ENCODE data around the gene MFSD2A. TPM values are rescaled to one million over a fixed set of nuclear protein-coding genes. Genes with fewer than 3 reads are reported as not detected.

MFSD2A gene
- total RNA-seq, 1 donor from 2014 or later, result 5.6 TPM

DNA sequence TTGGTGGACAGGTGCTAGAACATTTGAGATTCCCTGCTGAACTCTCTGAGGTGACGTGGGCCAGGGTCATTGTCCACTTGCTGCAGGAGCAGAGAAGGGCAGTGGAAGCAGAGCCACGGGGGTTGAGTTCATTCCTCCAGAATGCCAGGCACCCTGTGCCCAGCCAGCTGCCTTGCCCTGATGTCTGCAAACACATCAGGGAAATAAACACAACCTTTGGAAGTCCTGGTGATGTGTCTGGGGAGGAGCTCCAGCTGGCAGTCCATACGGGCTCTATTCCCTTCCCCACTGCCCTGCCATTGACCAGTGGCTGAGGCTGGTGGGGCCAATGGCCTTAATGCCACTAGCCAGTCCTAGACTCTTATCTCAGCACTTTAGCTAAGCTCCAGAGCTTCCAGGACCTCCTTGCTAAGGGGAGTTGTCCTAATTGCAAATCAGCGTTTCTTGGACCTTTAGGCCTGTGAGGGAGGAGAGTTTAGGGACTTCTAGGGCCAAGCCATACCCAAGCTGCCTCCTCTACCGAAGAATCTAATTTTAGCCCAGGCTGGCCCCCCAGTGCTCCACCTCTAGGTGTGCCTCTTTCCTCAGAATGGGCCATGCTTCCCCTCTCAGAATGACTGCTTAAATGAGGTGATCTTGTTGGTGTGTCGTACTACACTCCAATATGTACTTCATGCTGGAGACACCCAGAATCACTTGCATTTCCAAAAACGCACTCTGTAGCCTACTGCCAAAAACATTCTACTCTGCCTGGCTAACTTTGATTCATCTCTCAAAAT, 25.9 kb upstream of the MFSD2A start:
- Mint-ChIP-seq H3K27me3 (ENCODE audit: unreplicated experiment) (peaks cover 6% of the 10 kb centered on the region), H3K36me3 (ENCODE audit: unreplicated experiment) (no peaks in the 10 kb centered on the region), H3K4me3 (ENCODE audit: unreplicated experiment) (no peak overlapping the region), H3K27ac (ENCODE audit: unreplicated experiment) (no peak overlapping the region), H3K4me1 (ENCODE audit: low read depth, unreplicated experiment) (peaks cover 5% of the 10 kb centered on the region), H3K9me3 (ENCODE audit: unreplicated experiment) (no peaks in the 10 kb centered on the region)
- no peak for DNase-seq
- TF ChIP-seq, protein P1, sequence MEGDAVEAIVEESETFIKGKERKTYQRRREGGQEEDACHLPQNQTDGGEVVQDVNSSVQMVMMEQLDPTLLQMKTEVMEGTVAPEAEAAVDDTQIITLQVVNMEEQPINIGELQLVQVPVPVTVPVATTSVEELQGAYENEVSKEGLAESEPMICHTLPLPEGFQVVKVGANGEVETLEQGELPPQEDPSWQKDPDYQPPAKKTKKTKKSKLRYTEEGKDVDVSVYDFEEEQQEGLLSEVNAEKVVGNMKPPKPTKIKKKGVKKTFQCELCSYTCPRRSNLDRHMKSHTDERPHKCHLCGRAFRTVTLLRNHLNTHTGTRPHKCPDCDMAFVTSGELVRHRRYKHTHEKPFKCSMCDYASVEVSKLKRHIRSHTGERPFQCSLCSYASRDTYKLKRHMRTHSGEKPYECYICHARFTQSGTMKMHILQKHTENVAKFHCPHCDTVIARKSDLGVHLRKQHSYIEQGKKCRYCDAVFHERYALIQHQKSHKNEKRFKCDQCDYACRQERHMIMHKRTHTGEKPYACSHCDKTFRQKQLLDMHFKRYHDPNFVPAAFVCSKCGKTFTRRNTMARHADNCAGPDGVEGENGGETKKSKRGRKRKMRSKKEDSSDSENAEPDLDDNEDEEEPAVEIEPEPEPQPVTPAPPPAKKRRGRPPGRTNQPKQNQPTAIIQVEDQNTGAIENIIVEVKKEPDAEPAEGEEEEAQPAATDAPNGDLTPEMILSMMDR (IDR thresholded peaks at IDR 0.05; ENCODE audit: partially characterized antibody, unreplicated experiment), result no peak

DNA sequence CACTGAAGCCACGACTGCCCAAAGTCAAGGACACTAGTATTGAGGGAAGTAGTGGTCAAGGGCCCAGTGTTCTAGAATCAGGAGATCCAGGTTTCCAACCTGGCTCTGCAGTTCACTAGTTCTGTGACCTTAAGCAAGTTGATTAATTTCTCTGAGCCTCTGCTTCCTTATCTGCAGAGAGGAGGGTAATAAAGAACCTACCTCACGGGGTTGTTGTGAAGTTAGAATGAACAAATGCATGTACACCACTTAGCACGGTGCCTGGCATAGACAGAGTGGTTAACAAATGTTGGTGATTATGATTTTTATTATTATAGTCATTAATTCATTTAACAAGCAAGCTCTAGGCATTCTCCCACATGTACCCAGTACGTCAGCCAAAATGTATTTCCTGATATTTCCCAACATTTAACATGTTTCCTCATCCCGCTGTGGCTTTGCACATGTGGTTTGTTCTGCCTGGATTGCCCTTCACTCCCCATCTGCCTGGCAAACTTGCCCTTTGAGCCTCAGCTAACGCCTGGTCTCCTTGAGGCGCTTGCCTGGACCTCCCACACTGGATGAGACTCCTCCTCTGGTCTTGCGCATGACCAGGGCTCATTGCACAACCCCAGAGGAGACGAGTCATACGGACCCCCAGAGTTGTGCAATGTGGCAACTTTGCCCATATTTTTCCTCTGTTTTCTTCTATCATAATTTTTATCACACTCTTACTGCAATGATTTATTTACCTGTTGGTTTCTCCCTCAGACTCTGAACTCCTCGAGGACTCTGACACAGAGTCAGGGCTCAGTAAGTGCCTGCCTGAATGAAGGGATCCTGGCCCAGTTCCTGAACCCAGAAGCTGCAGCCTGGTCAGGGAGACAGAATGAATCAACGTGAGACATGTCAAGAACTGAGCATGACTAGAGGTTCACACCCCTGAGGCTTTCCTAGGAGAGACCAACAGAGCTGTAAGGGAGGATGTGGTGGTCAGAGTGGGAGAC, 20.7 kb upstream of the MFSD2A start:
- H3K27ac Mint-ChIP-seq (ENCODE audit: unreplicated experiment), result no peak overlapping the region
- TF ChIP-seq, protein P1 (IDR thresholded peaks at IDR 0.05; ENCODE audit: partially characterized antibody, unreplicated experiment), result no peak
- no peaks in the 10 kb centered on the region for H3K4me1 Mint-ChIP-seq (ENCODE audit: low read depth, unreplicated experiment)

DNA sequence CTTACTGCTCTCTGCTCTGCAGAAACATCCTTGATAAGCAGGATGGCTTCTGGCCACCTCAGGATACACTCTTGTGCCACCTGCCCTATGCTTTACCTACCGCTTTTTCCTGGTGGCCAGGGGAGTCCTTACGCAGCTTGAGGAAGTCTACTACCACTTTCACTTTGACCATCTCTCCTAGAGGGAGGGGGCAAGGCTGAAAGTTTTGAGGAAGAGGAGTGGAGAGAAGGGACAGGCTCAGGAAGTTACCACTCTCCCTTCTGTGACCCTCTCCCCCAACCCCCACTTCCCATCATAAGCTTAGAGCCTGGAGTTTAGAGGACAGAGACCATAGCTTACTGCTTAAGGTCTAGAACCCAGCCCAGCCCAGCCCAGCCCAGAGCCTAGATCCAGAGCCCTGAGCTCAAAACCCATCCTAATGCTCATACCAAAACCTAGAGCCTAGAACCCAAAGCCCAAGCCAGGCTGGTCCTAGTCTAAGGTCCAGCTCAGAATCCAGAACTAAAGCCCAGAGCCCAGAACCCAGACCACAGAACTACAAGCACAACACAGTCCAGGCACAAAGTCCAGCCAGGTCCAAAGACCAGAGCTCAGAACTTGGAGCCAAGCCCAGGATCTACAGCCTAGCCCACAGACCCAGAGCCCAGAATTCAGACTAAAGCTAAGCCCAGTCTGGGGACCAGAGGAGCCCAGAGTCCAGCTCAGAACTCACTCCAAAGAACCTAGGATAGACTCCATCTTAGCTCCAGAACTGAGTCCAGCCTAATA, 18.0 kb upstream of the MFSD2A start:
- DNase-seq, result no peak
- Mint-ChIP-seq H3K27me3 (ENCODE audit: unreplicated experiment) (no peaks in the 10 kb centered on the region), H3K4me1 (ENCODE audit: low read depth, unreplicated experiment) (no peaks in the 10 kb centered on the region), H3K9me3 (ENCODE audit: unreplicated experiment) (peaks cover 2% of the 10 kb centered on the region), H3K27ac (ENCODE audit: unreplicated experiment) (no peak overlapping the region), H3K36me3 (ENCODE audit: unreplicated experiment) (peaks cover 6% of the 10 kb centered on the region), H3K4me3 (ENCODE audit: unreplicated experiment) (no peak overlapping the region)
- TF ChIP-seq, protein P1 (IDR thresholded peaks at IDR 0.05; ENCODE audit: partially characterized antibody, unreplicated experiment), result no peak

More for the DNA sequence above, 20.7 kb upstream of the MFSD2A start:
- DNase-seq, result no peak
- Mint-ChIP-seq H3K9me3 (ENCODE audit: unreplicated experiment) (peaks cover 2% of the 10 kb centered on the region), H3K27me3 (ENCODE audit: unreplicated experiment) (peaks cover 1% of the 10 kb centered on the region), H3K4me3 (ENCODE audit: unreplicated experiment) (no peak overlapping the region), H3K36me3 (ENCODE audit: unreplicated experiment) (peaks cover 6% of the 10 kb centered on the region)

DNA sequence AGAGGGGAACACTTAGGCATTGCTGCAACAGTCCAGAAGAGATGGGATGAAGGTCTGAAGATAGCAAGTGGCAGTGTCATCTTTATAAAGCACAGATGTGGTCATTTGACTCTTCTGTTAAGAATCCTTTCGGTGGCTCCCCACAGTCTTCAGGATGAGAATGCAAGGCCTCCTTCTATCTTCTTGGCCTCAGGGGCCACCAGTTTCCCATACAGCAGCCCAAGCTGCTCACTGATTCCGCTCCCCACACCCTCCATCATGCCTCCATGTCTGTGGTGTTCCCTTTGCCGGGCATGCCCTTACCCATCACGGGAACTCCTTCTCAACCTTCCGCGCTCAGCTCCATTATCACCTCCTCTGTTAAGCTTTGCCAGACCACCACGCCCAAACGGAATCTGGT, 16.1 kb upstream of the MFSD2A start:
- Mint-ChIP-seq H3K27me3 (ENCODE audit: unreplicated experiment) (no peaks in the 10 kb centered on the region), H3K9me3 (ENCODE audit: unreplicated experiment) (peaks cover 2% of the 10 kb centered on the region), H3K4me3 (ENCODE audit: unreplicated experiment) (no peak overlapping the region), H3K27ac (ENCODE audit: unreplicated experiment) (no peak overlapping the region), H3K4me1 (ENCODE audit: low read depth, unreplicated experiment) (no peaks in the 10 kb centered on the region), H3K36me3 (ENCODE audit: unreplicated experiment) (peaks cover 6% of the 10 kb centered on the region)
- DNase-seq, result no peak
- TF ChIP-seq, protein P1 (IDR thresholded peaks at IDR 0.05; ENCODE audit: partially characterized antibody, unreplicated experiment), result no peak
